ENCODE measurements around the gene IL17RA.

- TF ChIP-seq CTCF (IDR thresholded peaks at IDR 0.05; ENCODE audit: extremely low read depth in 1 of 2, insufficient read depth in 1 of 2, low read depth in 1 of 2, low read length in 2 of 2) (no peak), POLR2AphosphoS5 (IDR thresholded peaks at IDR 0.05; ENCODE audit: insufficient read depth, low read depth, low read length) (no peak), MAX (IDR thresholded peaks at IDR 0.05; ENCODE audit: insufficient read depth, insufficient read length) (no peak), FOS (IDR thresholded peaks at IDR 0.05; ENCODE audit: borderline replicate concordance, insufficient read depth, low read length) (no peak), POLR2A (IDR thresholded peaks at IDR 0.05; ENCODE audit: low read depth, low read length) (no peak), EZH2 (IDR thresholded peaks at IDR 0.05; ENCODE audit: borderline replicate concordance, low read depth, low read length, severe bottlenecking) (no peak)
Measured at GRCh38 chr22:17132112-17132511, 47.3 kb downstream of the IL17RA start.
